ENCODE measurements around the gene SH3GL3. TPM values are rescaled to one million over a fixed set of nuclear protein-coding genes. Genes with fewer than 3 reads are reported as not detected.

The SH3GL3 gene
- total RNA-seq, 1 donor from 2014 or later, result not detected

DNA sequence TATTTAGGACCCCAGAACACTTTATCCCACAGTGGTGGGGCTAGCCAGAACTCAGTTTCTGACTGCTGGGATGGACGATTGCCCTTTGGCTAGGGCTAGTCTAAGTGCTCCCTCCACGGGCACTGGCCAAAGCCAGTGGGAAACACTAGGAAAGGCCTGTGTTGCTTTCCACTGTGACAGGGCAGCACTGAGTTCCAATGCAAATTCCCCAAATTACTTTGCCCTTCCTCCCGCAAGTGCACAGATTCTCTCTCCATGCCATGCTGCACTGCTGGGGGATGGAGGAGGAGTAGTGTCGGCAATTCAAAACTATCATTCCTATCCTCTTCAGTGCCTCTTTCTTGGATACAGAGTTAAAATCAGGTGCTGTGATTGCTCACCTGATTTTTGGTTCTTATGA is 100.0 kb downstream of the SH3GL3 start:
- intact Hi-C loops (cut with micrococcal nuclease), result no loop called here
- peaks cover 12% of the 10 kb centered on the region for H3K27me3 Mint-ChIP-seq
- H3K4me1 Mint-ChIP-seq, result no peaks in the 10 kb centered on the region
- H3K27ac Mint-ChIP-seq, result no peak overlapping the region
- no peaks in the 10 kb centered on the region for H3K36me3 Mint-ChIP-seq (ENCODE audit: low read depth)
- no peaks in the 10 kb centered on the region for H3K9me3 Mint-ChIP-seq
- DNase-seq, result no peak
- H3K4me3 Mint-ChIP-seq, result no peak overlapping the region

DNA sequence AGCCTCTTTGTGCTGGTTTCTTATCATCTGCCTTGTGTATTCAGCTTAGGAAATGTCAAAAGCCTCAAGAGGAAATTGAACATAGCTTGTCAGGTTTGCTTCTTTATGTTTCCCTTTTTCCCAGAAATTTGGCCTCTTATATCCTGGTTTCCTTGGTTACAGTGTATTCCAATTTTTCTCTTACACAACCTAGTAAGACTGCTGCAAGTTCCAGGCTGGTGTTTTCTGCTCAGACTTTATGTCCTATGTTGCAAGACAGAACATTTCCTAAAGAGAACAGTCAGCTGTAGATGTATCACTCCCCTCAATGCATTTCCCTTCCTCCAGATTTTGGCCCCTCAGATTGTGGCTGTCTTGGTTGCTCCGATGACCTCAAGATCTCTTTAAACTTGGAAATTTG is 102.5 kb downstream of the SH3GL3 start:
- no peaks in the 10 kb centered on the region for H3K4me1 Mint-ChIP-seq
- peaks cover 10% of the 10 kb centered on the region for H3K27me3 Mint-ChIP-seq
- intact Hi-C loops (cut with micrococcal nuclease), result no loop called here
- no peaks in the 10 kb centered on the region for H3K36me3 Mint-ChIP-seq (ENCODE audit: low read depth)
- DNase-seq, result no peak
- no peaks in the 10 kb centered on the region for H3K9me3 Mint-ChIP-seq
- H3K27ac Mint-ChIP-seq, result no peak overlapping the region
- no peak overlapping the region for H3K4me3 Mint-ChIP-seq

DNA sequence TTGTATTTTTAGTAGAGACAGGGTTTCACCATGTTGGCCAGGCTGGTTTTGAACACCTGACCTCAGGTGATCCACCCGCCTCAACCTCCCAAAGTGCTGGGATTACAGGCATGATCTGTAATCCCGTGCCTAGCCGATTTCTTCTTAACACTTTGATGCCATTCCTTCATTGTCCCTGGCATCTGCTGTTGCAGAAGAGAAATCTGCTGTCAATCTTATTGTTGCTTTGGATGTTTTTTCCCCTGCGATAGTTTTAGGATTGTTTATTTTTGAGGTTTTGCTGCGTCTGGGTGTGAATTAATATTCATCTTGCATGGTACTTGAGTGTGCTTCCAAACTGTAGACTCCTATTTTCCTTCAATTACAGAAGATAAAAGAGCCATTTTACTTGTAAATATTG is 107.4 kb downstream of the SH3GL3 start:
- intact Hi-C loops (cut with micrococcal nuclease), result no loop called here
- H3K36me3 Mint-ChIP-seq (ENCODE audit: low read depth), result no peaks in the 10 kb centered on the region
- H3K4me1 Mint-ChIP-seq, result no peaks in the 10 kb centered on the region
- no peak overlapping the region for H3K4me3 Mint-ChIP-seq
- H3K27ac Mint-ChIP-seq, result no peak overlapping the region
- DNase-seq, result no peak
- peaks cover 11% of the 10 kb centered on the region for H3K27me3 Mint-ChIP-seq
- H3K9me3 Mint-ChIP-seq, result no peaks in the 10 kb centered on the region

- Mint-ChIP-seq H3K27ac (no peak overlapping the region), H3K4me3 (no peak overlapping the region), H3K36me3 (ENCODE audit: low read depth) (no peaks in the 10 kb centered on the region), H3K27me3 (peaks cover 11% of the 10 kb centered on the region), H3K9me3 (no peaks in the 10 kb centered on the region), H3K4me1 (no peaks in the 10 kb centered on the region)
- intact Hi-C loops (cut with micrococcal nuclease), result no loop called here
- peak; percentile 25 for DNase-seq
Measured at GRCh38 chr15:83555383-83555782, 108.2 kb downstream of the SH3GL3 start.

- intact Hi-C loops (cut with micrococcal nuclease), result no loop called here
- DNase-seq, result no peak
- H3K27ac Mint-ChIP-seq, result no peak overlapping the region
- no peak overlapping the region for H3K4me3 Mint-ChIP-seq
- H3K4me1 Mint-ChIP-seq, result no peaks in the 10 kb centered on the region
- H3K36me3 Mint-ChIP-seq (ENCODE audit: low read depth), result no peaks in the 10 kb centered on the region
- peaks cover 11% of the 10 kb centered on the region for H3K27me3 Mint-ChIP-seq
- H3K9me3 Mint-ChIP-seq, result no peaks in the 10 kb centered on the region
Measured at GRCh38 chr15:83556068-83556467, 108.9 kb downstream of the SH3GL3 start.

- H3K4me1 Mint-ChIP-seq, result no peaks in the 10 kb centered on the region
- peaks cover 7% of the 10 kb centered on the region for H3K27me3 Mint-ChIP-seq
- intact Hi-C loops (cut with micrococcal nuclease), result no loop called here
- no peaks in the 10 kb centered on the region for H3K36me3 Mint-ChIP-seq (ENCODE audit: low read depth)
- peak; percentile 41 for DNase-seq
- no peak overlapping the region for H3K27ac Mint-ChIP-seq
- H3K4me3 Mint-ChIP-seq, result no peak overlapping the region
- no peaks in the 10 kb centered on the region for H3K9me3 Mint-ChIP-seq
Measured at GRCh38 chr15:83556754-83557153, 109.6 kb downstream of the SH3GL3 start.

- Mint-ChIP-seq H3K4me3 (no peak overlapping the region), H3K36me3 (ENCODE audit: low read depth) (no peaks in the 10 kb centered on the region), H3K9me3 (no peaks in the 10 kb centered on the region), H3K4me1 (no peaks in the 10 kb centered on the region), H3K27ac (no peak overlapping the region), H3K27me3 (peaks cover 5% of the 10 kb centered on the region)
- intact Hi-C loops (cut with micrococcal nuclease), result loop anchor here (2.0 kb wide), 1 partner anchor 547 kb away; the partner anchor contains the start of gene C15orf40
- no peak for DNase-seq
Measured at GRCh38 chr15:83558146-83558545, 111.0 kb downstream of the SH3GL3 start.

DNA sequence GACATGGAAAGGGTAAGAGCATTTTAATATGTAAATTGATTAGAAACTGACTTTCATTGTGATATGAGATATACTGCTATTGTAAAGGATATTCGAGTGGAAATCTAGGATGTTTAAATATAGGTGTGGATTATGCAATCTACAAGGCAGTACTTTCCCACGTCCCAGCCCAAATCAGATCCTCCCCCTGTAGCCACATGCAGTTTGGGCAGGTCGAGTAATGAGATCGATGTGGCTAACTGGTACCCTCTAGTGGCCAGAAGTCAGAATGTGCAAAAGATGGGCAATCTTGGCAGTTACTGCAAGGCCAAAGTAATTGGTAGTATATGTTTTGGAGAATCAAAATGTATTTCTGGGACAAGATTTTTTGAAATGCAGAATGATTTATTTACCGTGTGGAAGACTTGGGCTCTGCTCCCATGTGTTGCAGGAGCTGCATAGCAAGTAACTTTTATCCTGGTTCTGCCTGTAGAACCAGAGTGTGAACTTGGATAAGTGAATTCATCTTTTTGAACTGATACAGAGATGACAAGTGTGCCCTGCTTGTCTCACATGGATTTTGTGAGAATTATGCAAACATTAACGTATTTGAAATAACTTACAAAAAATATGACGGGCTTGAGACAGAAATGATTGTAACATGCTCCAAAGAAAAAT is 112.3 kb downstream of the SH3GL3 start:
- peaks cover 3% of the 10 kb centered on the region for H3K27me3 Mint-ChIP-seq
- intact Hi-C loops (cut with micrococcal nuclease), result loop anchor here (1.0 to 2.0 kb wide), 3 partner anchors 121 to 549 kb away; partner anchors contain the start of gene C15orf40
- peak; percentile 85 for DNase-seq
- H3K4me3 Mint-ChIP-seq, result no peak overlapping the region
- no peaks in the 10 kb centered on the region for H3K4me1 Mint-ChIP-seq
- H3K27ac Mint-ChIP-seq, result no peak overlapping the region
- H3K9me3 Mint-ChIP-seq, result no peaks in the 10 kb centered on the region
- H3K36me3 Mint-ChIP-seq (ENCODE audit: low read depth), result no peaks in the 10 kb centered on the region

DNA sequence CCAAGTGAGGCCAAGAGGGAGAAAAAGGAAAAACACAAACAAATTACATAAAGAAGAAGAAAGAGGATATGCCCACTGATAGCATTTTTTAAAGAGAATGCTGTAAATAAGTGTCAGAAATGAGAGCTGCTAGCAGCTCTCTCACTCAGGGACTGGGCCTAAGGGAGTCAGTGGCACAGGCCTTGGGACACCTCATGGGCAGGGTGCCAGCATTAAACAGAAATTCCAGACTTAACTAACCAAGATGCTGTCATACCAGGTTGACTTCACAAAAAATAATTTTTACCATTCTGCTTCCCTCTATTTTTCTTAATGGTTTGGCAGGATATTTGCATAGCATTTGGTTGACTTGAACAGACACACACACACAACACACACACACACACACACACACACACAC is 114.5 kb downstream of the SH3GL3 start:
- DNase-seq, result peak; percentile 5

GRCh38 chr15:83565138-83565537 is 118.0 kb downstream of the SH3GL3 start:
- intact Hi-C loops (cut with micrococcal nuclease), result loop anchor here (5.0 kb wide), 2 partner anchors 457 to 472 kb away; no protein-coding TSS in a partner anchor
- H3K36me3 Mint-ChIP-seq (ENCODE audit: low read depth), result no peaks in the 10 kb centered on the region
- H3K27ac Mint-ChIP-seq, result no peak overlapping the region
- DNase-seq, result no peak
- no peaks in the 10 kb centered on the region for H3K9me3 Mint-ChIP-seq
- H3K4me1 Mint-ChIP-seq, result no peaks in the 10 kb centered on the region
- H3K27me3 Mint-ChIP-seq, result no peaks in the 10 kb centered on the region
- H3K4me3 Mint-ChIP-seq, result no peak overlapping the region

More for the DNA sequence above, 114.5 kb downstream of the SH3GL3 start:
- Mint-ChIP-seq H3K27ac (no peak overlapping the region), H3K36me3 (ENCODE audit: low read depth) (no peaks in the 10 kb centered on the region), H3K4me1 (no peaks in the 10 kb centered on the region), H3K9me3 (no peaks in the 10 kb centered on the region), H3K4me3 (no peak overlapping the region), H3K27me3 (peaks cover 3% of the 10 kb centered on the region)
- intact Hi-C loops (cut with micrococcal nuclease), result no loop called here

GRCh38 chr15:83565553-83566159 is 118.5 kb downstream of the SH3GL3 start:
- intact Hi-C loops (cut with micrococcal nuclease), result loop anchor here (5.0 kb wide), 2 partner anchors 457 to 472 kb away; no protein-coding TSS in a partner anchor
- no peaks in the 10 kb centered on the region for H3K9me3 Mint-ChIP-seq

DNA sequence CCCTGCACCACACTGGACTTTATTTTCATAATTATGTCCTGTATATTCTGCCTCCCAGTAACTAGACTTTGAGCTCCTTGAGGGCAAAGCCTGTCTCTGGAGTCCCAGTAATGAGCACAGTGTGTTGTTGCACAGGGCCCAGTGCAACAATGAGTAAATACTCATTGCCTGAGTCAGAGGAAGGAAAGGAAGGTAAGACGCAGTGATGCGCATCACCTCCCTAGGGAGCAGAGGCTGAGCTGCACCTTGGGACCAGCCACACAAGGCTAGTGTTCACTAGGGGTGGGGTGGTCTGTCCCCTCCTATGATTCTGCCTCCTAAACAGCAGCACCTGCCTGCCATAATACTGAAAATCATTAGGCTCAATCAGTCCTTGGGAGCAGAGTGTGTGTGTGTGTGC is 120.2 kb downstream of the SH3GL3 start:
- no peaks in the 10 kb centered on the region for H3K4me1 Mint-ChIP-seq
- peak; percentile 43 for DNase-seq
- intact Hi-C loops (cut with micrococcal nuclease), result loop anchor here (5.0 kb wide), 2 partner anchors 455 to 470 kb away; no protein-coding TSS in a partner anchor
- no peak overlapping the region for H3K4me3 Mint-ChIP-seq
- H3K9me3 Mint-ChIP-seq, result no peaks in the 10 kb centered on the region
- H3K27me3 Mint-ChIP-seq, result no peaks in the 10 kb centered on the region
- no peak overlapping the region for H3K27ac Mint-ChIP-seq
- no peaks in the 10 kb centered on the region for H3K36me3 Mint-ChIP-seq (ENCODE audit: low read depth)

More at GRCh38 chr15:83565553-83566159, 118.5 kb downstream of the SH3GL3 start:
- peak; percentile 62 for DNase-seq
- Mint-ChIP-seq H3K36me3 (ENCODE audit: low read depth) (no peaks in the 10 kb centered on the region), H3K4me1 (no peaks in the 10 kb centered on the region), H3K4me3 (no peak overlapping the region), H3K27ac (no peak overlapping the region), H3K27me3 (no peaks in the 10 kb centered on the region)

GRCh38 chr15:83569341-83569740 is 122.2 kb downstream of the SH3GL3 start:
- no peak overlapping the region for H3K27ac Mint-ChIP-seq
- no peaks in the 10 kb centered on the region for H3K27me3 Mint-ChIP-seq
- H3K4me3 Mint-ChIP-seq, result no peak overlapping the region
- no peaks in the 10 kb centered on the region for H3K9me3 Mint-ChIP-seq
- intact Hi-C loops (cut with micrococcal nuclease), result loop anchor here (5.0 kb wide), 2 partner anchors 453 to 468 kb away; no protein-coding TSS in a partner anchor
- H3K4me1 Mint-ChIP-seq, result no peaks in the 10 kb centered on the region
- H3K36me3 Mint-ChIP-seq (ENCODE audit: low read depth), result no peaks in the 10 kb centered on the region
- DNase-seq, result no peak

GRCh38 chr15:83570756-83571155 is 123.6 kb downstream of the SH3GL3 start:
- H3K36me3 Mint-ChIP-seq (ENCODE audit: low read depth), result no peaks in the 10 kb centered on the region
- DNase-seq, result no peak
- no peaks in the 10 kb centered on the region for H3K4me1 Mint-ChIP-seq
- no peak overlapping the region for H3K27ac Mint-ChIP-seq
- intact Hi-C loops (cut with micrococcal nuclease), result loop anchor here (5.0 kb wide), 1 partner anchor 323 kb away; no protein-coding TSS in a partner anchor
- no peaks in the 10 kb centered on the region for H3K27me3 Mint-ChIP-seq
- H3K4me3 Mint-ChIP-seq, result no peak overlapping the region
- H3K9me3 Mint-ChIP-seq, result no peaks in the 10 kb centered on the region
